Measurements from ENCODE around the gene CDH1.
"Not testable (repeated sequence)": the region's sequence is repeated elsewhere in the genome, so short reads cannot be mapped to it uniquely, and the experiment has no call there.

The CDH1 gene

GRCh38 chr16:68792465-68793324 is 55.6 kb downstream of the CDH1 start:
- no peak for DNase-seq

- no peak for DNase-seq
These were observed 56.3 kb downstream of the CDH1 start for GRCh38 chr16:68793401-68793857.

- DNase-seq: peak; percentile 3
These were observed 61.3 kb downstream of the CDH1 start for GRCh38 chr16:68798398-68798797.

GRCh38 chr16:68800257-68800875 is 63.3 kb downstream of the CDH1 start:
- DNase-seq: peak; percentile 65

- no peak for DNase-seq
These were observed 65.1 kb downstream of the CDH1 start for GRCh38 chr16:68802190-68802589.

- no peak for DNase-seq
These were observed 69.3 kb downstream of the CDH1 start for GRCh38 chr16:68806422-68806821.

- DNase-seq: no peak
These were observed 69.9 kb downstream of the CDH1 start for GRCh38 chr16:68806981-68807380.

- no peak for DNase-seq
These were observed 77.4 kb downstream of the CDH1 start for GRCh38 chr16:68814516-68814915.

- no peak for DNase-seq
These were observed 86.5 kb downstream of the CDH1 start for GRCh38 chr16:68823401-68824135.

GRCh38 chr16:68825427-68825826 is 88.3 kb downstream of the CDH1 start:
- no peak for DNase-seq

GRCh38 chr16:68826652-68827051 is 89.6 kb downstream of the CDH1 start:
- no peak for DNase-seq

- DNase-seq: no peak
These were observed 96.2 kb downstream of the CDH1 start for GRCh38 chr16:68833251-68833650.

GRCh38 chr16:68834550-68834949 is 97.5 kb downstream of the CDH1 start:
- no peak for DNase-seq

GRCh38 chr16:68835970-68836369 is 98.9 kb downstream of the CDH1 start:
- DNase-seq: no peak

GRCh38 chr16:68839831-68840230 is 102.7 kb downstream of the CDH1 start:
- no peak for DNase-seq

- DNase-seq: not testable (repeated sequence)
These were observed 105.9 kb downstream of the CDH1 start for GRCh38 chr16:68842964-68843481.

- DNase-seq: peak; percentile 79
These were observed 106.6 kb downstream of the CDH1 start, which contains the start of gene TANGO6 for GRCh38 chr16:68843482-68844210. TSS of gene TANGO6 (plus strand) at chr16:68843531. CDS start at chr16:68843618, 87 bp downstream.

- DNase-seq: no peak
These were observed 107.1 kb downstream of the CDH1 start for GRCh38 chr16:68844211-68844564.

GRCh38 chr16:68848786-68849185 is 111.7 kb downstream of the CDH1 start:
- DNase-seq: no peak

- no peak for DNase-seq
These were observed 113.4 kb downstream of the CDH1 start for GRCh38 chr16:68850481-68850880.

- no peak for DNase-seq
These were observed 114.5 kb downstream of the CDH1 start for GRCh38 chr16:68851601-68852000.

- no peak for DNase-seq
These were observed 120.4 kb downstream of the CDH1 start for GRCh38 chr16:68857479-68857878.

GRCh38 chr16:68859828-68860227 is 122.7 kb downstream of the CDH1 start:
- DNase-seq: no peak
